ENCODE measurements around the gene CATSPERD. TPM values are rescaled to one million over a fixed set of nuclear protein-coding genes. Genes with fewer than 3 reads are reported as not detected.

The CATSPERD gene
- total RNA-seq, 1 experiment from 2014 or later = not detected

DNA sequence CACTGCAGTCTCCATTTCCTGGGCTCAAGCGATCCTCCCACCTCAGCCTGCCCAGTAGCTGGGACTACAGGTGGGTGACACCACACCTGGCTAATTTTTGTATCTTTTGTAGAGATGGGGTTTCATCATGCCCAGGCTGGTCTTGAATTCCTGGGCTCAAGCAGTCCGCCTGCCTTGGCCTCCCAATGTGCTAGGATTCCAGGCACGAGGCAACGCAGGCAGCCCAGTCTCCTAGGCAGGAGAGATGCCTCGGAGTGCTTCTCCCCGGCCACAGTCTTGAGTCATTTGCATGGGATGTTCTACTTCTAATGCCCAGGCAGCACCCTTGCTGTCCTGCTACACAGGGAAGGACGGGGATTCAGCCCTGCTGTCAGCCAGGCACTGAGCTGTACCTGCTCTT, 48.8 kb upstream of the CATSPERD start:
- Mint-ChIP-seq H3K27ac (no peak overlapping the region), H3K27me3 (ENCODE audit: low read depth) (no peaks in the 10 kb centered on the region; the same call in 1 of the 2 replicates), H3K9me3 (no peaks in the 10 kb centered on the region), H3K4me1 (peaks cover 8 to 20% of the 10 kb centered on the region in 2 experiments), H3K4me3 (no peak overlapping the region), H3K36me3 (ENCODE audit: insufficient read depth in 1 of 3, low read depth in 3 of 3) (peaks cover 21 to 57% (median 42%) of the 10 kb centered on the region in 3 experiments; a peak in 6 of 7 replicates)
- no peak overlapping the region for H3K23ac ChIP-seq (ENCODE audit: insufficient read length, low read depth, low read length)
- H3K4me2 ChIP-seq (ENCODE audit: insufficient read depth, insufficient read length, low read length) = no peak overlapping the region
- no peak overlapping the region for H3K14ac ChIP-seq (ENCODE audit: insufficient read depth, low read length)
- H3K27me3 ChIP-seq (ENCODE audit: insufficient read depth, low read length) = no peaks in the 10 kb centered on the region
- no peak overlapping the region for H3T11ph ChIP-seq (ENCODE audit: low read length)
- H3K4me1 ChIP-seq (ENCODE audit: insufficient read depth, low read length) = no peaks in the 10 kb centered on the region
- TF ChIP-seq, protein P1, sequence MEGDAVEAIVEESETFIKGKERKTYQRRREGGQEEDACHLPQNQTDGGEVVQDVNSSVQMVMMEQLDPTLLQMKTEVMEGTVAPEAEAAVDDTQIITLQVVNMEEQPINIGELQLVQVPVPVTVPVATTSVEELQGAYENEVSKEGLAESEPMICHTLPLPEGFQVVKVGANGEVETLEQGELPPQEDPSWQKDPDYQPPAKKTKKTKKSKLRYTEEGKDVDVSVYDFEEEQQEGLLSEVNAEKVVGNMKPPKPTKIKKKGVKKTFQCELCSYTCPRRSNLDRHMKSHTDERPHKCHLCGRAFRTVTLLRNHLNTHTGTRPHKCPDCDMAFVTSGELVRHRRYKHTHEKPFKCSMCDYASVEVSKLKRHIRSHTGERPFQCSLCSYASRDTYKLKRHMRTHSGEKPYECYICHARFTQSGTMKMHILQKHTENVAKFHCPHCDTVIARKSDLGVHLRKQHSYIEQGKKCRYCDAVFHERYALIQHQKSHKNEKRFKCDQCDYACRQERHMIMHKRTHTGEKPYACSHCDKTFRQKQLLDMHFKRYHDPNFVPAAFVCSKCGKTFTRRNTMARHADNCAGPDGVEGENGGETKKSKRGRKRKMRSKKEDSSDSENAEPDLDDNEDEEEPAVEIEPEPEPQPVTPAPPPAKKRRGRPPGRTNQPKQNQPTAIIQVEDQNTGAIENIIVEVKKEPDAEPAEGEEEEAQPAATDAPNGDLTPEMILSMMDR (conservative IDR thresholded peaks at IDR 0.05) = no peak
- no peak overlapping the region for H3K27ac ChIP-seq (ENCODE audit: insufficient read length, low read depth, low read length)
- H4K20me1 ChIP-seq (ENCODE audit: control insufficient read depth, insufficient read depth, insufficient read length) = no peaks in the 10 kb centered on the region
- DNase-seq = no peak
- no peak overlapping the region for H3K4ac ChIP-seq (ENCODE audit: low read depth, low read length)
- H3K79me1 ChIP-seq (ENCODE audit: insufficient read depth, low read depth, low read length, poor library complexity, severe bottlenecking) = no peaks in the 10 kb centered on the region
- H3K56ac ChIP-seq (ENCODE audit: insufficient read length, low read depth, low read length) = no peak overlapping the region
- no CpG with 5 or more reads among the region's 7 CpGs for WGBS (ENCODE audit: extremely low coverage, insufficient read length, low lambda C conversion rate)
- no peak overlapping the region for H2BK12ac ChIP-seq (ENCODE audit: insufficient read length, low read depth, low read length)
- no peak overlapping the region for H2AFZ ChIP-seq (ENCODE audit: low read length)
- H3K23me2 ChIP-seq (ENCODE audit: insufficient read length, low read depth, low read length, poor library complexity, severe bottlenecking) = no peaks in the 10 kb centered on the region
- no peak overlapping the region for H3K18ac ChIP-seq (ENCODE audit: insufficient read length, low read depth, low read length)
- no peak overlapping the region for H3K9ac ChIP-seq (ENCODE audit: extremely low read depth, insufficient read length, low read length)
- H4K8ac ChIP-seq (replicated peaks; ENCODE audit: insufficient read length, low read depth, low read length) = no peak overlapping the region
- H4K91ac ChIP-seq (ENCODE audit: insufficient read length, low read depth, low read length) = no peak overlapping the region
- no peak overlapping the region for H4K5ac ChIP-seq (ENCODE audit: insufficient read length, low read depth, low read length)
- no peak overlapping the region for H2BK120ac ChIP-seq (ENCODE audit: low read depth, low read length, poor library complexity, severe bottlenecking)
- no peak overlapping the region for H2AK5ac ChIP-seq (ENCODE audit: insufficient read length, low read length)
- no peaks in the 10 kb centered on the region for H3K9me3 ChIP-seq (ENCODE audit: control insufficient read depth, low read depth, low read length)
- H2BK15ac ChIP-seq (ENCODE audit: low read depth, low read length) = no peak overlapping the region
- H2BK20ac ChIP-seq (ENCODE audit: low read depth, low read length, poor library complexity, severe bottlenecking) = no peak overlapping the region
- no peaks in the 10 kb centered on the region for H3K79me2 ChIP-seq (ENCODE audit: insufficient read depth, low read length)
- no peak overlapping the region for H2BK5ac ChIP-seq (ENCODE audit: insufficient read length, low read length)

All from H9 (cell line).